ENCODE data around the gene USP27X. TPM values are rescaled to one million over a fixed set of nuclear protein-coding genes. Genes with fewer than 3 reads are reported as not detected.

The USP27X gene
- polyA plus RNA-seq, 3 donors, result 11.8 to 12.5 (median 12.5) TPM

GRCh38 chrX:49930039-49930438 lies 50.8 kb downstream of the USP27X start:
- DNase-seq (ENCODE audit: extremely low read depth in 1 of 11, low read depth in 9 of 11, low spot score in 4 of 11), result no peak

Other genes with a start within 250 kb of the USP27X start
- gene PAGE1, start 183.5 kb upstream of the USP27X start, polyA plus RNA-seq (ENCODE audit: insufficient read length in 3 of 3), result not detected
- 1 to 10 TPM in 1 of 3 donors, under 1 TPM in 2; 0.44 to 1.2 (median 0.93) TPM for gene PAGE4, start 50.2 kb upstream of the USP27X start, polyA plus RNA-seq (ENCODE audit: insufficient read length in 3 of 3)
- gene CLCN5, start 43.1 kb downstream of the USP27X start, polyA plus RNA-seq (ENCODE audit: insufficient read length in 3 of 3), result 100 to 1,000 TPM in 1 of 3 donors, 10 to 100 TPM in 2; 70.6 to 111 (median 85.9) TPM